Activated gamma-delta T cell treated with Interleukin-2 at 50 U/mL for 16 hours (primary cell): ENCODE data around the gene ANGPTL3.

ENCODE experiments used
- DNase-seq: peaks from one replicate; pipeline ENCODE4 v3.0.0-alpha.2; 2020

The ANGPTL3 gene

DNA sequence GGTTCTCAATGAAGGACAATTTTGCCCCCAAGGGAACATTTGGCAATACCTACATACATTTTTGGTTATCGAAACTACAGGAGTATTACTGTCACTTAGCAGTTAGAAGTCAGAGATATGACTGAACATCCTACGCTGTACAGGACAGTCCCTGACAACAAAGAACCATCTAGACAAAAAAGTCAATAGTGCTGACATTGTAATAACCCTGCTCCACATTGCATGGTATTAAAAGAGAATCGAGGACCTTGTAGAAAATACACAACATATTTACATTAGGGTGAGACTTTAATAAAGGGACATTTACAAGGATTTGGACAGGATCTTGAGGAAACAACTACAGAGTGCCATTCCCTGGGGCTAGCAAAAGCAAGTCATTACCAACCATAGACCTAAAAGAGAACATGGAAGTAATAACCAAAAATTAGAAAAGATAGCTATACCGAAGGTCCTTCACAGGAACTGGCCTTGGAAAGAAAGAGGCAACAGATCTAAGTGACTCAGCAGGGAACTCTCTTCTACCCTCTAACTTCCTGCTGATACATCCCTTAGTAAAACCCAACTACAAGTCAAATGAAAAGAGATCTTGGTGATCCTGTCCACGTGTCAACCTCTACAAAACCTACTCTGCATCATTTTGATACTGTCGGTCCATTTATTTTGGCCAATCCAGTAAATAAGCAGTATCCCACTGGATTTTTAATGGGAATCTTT is 40.2 kb downstream of the ANGPTL3 start:
- no peak for DNase-seq

DNA sequence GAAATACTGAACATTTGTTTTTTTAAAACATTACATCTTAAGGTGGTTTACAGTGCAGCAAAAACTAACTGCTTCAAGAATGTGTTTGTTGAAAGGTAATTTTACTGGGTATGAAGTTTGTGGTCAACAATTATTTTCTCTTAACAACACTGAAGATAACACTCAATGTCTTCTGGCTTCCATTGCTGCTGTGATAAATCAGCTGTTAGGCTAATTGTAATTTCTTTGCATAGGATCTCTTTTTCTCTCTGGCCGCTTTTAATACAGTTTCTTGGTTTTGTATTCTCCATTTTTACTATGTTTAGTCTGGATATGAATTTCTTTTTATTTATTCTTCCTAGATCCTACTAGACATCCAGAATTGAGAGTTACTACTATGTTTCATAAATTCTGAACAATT is 46.0 kb downstream of the ANGPTL3 start:
- DNase-seq, result no peak

DNA sequence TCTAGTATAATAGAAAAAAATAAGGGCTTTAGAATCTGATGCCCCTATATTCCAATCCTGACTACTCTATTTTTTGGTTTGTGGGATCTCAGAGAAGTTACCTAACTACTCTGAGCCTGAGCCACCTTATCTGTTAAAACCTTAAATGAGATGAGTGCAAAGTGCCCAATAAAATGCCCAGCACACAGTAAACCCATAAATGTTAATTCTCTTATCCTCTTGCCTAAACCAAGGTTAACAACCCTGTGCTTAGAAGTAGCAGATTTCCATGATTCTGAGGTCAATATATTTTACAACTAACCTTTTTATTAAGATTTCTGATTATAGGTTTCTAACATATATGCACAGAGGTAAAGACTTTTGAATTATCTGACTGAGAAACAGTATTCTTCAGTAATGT is 55.1 kb downstream of the ANGPTL3 start:
- no peak for DNase-seq

DNA sequence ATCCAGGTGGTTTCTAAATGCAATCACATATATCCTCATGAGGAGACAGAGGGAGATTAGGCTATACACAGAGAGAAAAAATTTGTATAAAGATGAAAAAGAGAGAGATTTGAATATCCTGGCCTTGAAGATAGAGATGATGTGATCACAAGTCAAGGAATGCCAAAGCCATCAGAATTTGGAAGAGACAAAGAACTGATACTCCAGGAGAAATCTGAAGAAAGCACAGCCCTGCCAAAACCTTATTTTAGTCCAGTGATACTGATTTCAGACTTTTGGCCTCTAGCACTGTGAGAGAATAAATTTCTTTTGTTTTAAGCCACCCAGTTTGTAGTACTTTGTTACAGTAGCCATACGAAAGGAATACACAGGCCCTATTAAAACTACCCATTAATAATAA is 57.4 kb downstream of the ANGPTL3 start:
- DNase-seq, result no peak
